HepG2 (cell line): ENCODE results near the gene FAM229B. TPM values are rescaled to one million over a fixed set of nuclear protein-coding genes. Genes with fewer than 3 reads are reported as not detected.

Experiments
- AHR ChIP-seq: IDR thresholded peaks from 2 replicates; pipeline ENCODE4 v1.6.1; 2018; ENCODE audit warnings: missing genetic modification reagents, missing compliant biosample characterization
- BCL3 ChIP-seq: sonication (generic); formaldehyde crosslinking; IDR thresholded peaks from 2 replicates; pipeline ENCODE4 v1.5.1; 2020; ENCODE audit warnings: mild to moderate bottlenecking, missing genetic modification reagents, moderate library complexity
- EED ChIP-seq: sonication (generic); formaldehyde crosslinking; IDR thresholded peaks from 2 replicates; pipeline ENCODE4 v1.5.0; 2020; ENCODE audit warnings: mild to moderate bottlenecking, missing genetic modification reagents
- NFYC ChIP-seq: IDR thresholded peaks from 2 replicates; pipeline ENCODE4 v1.6.1; 2016; ENCODE audit warnings: missing genetic modification reagents, missing compliant biosample characterization
- PHF20 ChIP-seq: sonication (generic); formaldehyde crosslinking; IDR thresholded peaks from 2 replicates; pipeline ENCODE4 v1.5.0; 2020; ENCODE audit warnings: mild to moderate bottlenecking, missing genetic modification reagents
- PTBP1 ChIP-seq: fragments of 200-400 bp; formaldehyde crosslinking; IDR thresholded peaks from 2 replicates; pipeline ENCODE4 v1.6.1; 2018; ENCODE audit warnings: low read length, low read depth; ENCODE audit not compliant: poor library complexity, severe bottlenecking
- SMC3 ChIP-seq: IDR thresholded peaks from 2 replicates; pipeline ENCODE4 v1.6.1; 2011; ENCODE audit warnings: low read length, improper control_type of control experiment
- TAF15 ChIP-seq: fragments of 200-400 bp; formaldehyde crosslinking; IDR thresholded peaks from one replicate; pipeline ENCODE4 v1.6.1; 2018; ENCODE audit warnings: mild to moderate bottlenecking, low read depth, low read length; ENCODE audit not compliant: poor library complexity, severe bottlenecking
- ZFY ChIP-seq: sonication (generic); formaldehyde crosslinking; IDR thresholded peaks from 2 replicates; pipeline ENCODE4 v1.4.0; 2020; ENCODE audit warnings: missing genetic modification reagents
- ZNF230 ChIP-seq: sonication (generic); formaldehyde crosslinking; IDR thresholded peaks from 2 replicates; pipeline ENCODE4 v1.4.0; 2020; ENCODE audit warnings: mild to moderate bottlenecking, missing genetic modification reagents
- ZNF280D ChIP-seq: sonication (generic); formaldehyde crosslinking; IDR thresholded peaks from 2 replicates; pipeline ENCODE4 v1.5.1; 2020; ENCODE audit warnings: mild to moderate bottlenecking, missing genetic modification reagents
- ZNF296 ChIP-seq: sonication (generic); formaldehyde crosslinking; conservative IDR thresholded peaks from 2 replicates; pipeline ENCODE4 v1.5.0; 2020; ENCODE audit warnings: mild to moderate bottlenecking, missing genetic modification reagents
- ZNF589 ChIP-seq: sonication (generic); formaldehyde crosslinking; conservative IDR thresholded peaks from 2 replicates; pipeline ENCODE4 v1.8.0; 2022; ENCODE audit warnings: mild to moderate bottlenecking, moderate library complexity, missing genetic modification reagents
- ZNF720 ChIP-seq: sonication (generic); formaldehyde crosslinking; IDR thresholded peaks from 2 replicates; pipeline ENCODE4 v1.4.0; 2020; ENCODE audit warnings: missing genetic modification reagents
- ZNF776 ChIP-seq: sonication (generic); formaldehyde crosslinking; IDR thresholded peaks from 2 replicates; pipeline ENCODE4 v1.4.0; 2020; ENCODE audit warnings: mild to moderate bottlenecking, missing genetic modification reagents
- ZSCAN20 ChIP-seq: sonication (generic); formaldehyde crosslinking; IDR thresholded peaks from 2 replicates; pipeline ENCODE4 v1.4.0; 2020; ENCODE audit warnings: missing genetic modification reagents, mild to moderate bottlenecking, borderline replicate concordance
- polyA plus RNA-seq, 8 experiments: library from polyadenylated mRNA; depleted of rRNA in 3 of 8; stranded (reverse) in 7 of 8; unstranded in 1 of 8; fragments of >200 nt; fragmentation: Illumina TruSeq in 4 of 8; extraction: Trizol in 4 of 8; gene quantifications; 2 replicates each; pipeline versions ENCODE4 v1.2.1 to v1.2.3, GENCODE V29; 2011 to 2016; ENCODE audit warnings: low read depth in 4 of 8, missing spikeins in 1 of 8, mixed read lengths in 1 of 8; ENCODE audit not compliant: insufficient read depth in 1 of 8
- total RNA-seq, 5 experiments: library from RNA; depleted of rRNA; stranded (reverse); fragments of >200 nt; fragmentation: Illumina TruSeq; extraction: Trizol; gene quantifications; 2 replicates each; pipeline ENCODE4 v1.2.3, GENCODE V29; 2016; ENCODE audit warnings: low read depth in 1 of 5
- TF ChIP-seq, protein P1 (sequence below): sonication (generic); formaldehyde crosslinking; IDR thresholded peaks from 2 replicates; pipeline ENCODE4 v1.5.0; 2020; ENCODE audit warnings: mild to moderate bottlenecking, missing genetic modification reagents
- TF ChIP-seq, protein P2 (sequence below): sonication (generic); formaldehyde crosslinking; conservative IDR thresholded peaks from 2 replicates; pipeline ENCODE4 v1.8.0; 2022; ENCODE audit warnings: missing genetic modification reagents

Gene FAM229B
- total and polyA plus RNA-seq, 2 of the 13 experiments (the other 11 are each of a cell fraction or from before 2014, with no cell fraction given): 11.3 to 19.5 TPM

DNA sequence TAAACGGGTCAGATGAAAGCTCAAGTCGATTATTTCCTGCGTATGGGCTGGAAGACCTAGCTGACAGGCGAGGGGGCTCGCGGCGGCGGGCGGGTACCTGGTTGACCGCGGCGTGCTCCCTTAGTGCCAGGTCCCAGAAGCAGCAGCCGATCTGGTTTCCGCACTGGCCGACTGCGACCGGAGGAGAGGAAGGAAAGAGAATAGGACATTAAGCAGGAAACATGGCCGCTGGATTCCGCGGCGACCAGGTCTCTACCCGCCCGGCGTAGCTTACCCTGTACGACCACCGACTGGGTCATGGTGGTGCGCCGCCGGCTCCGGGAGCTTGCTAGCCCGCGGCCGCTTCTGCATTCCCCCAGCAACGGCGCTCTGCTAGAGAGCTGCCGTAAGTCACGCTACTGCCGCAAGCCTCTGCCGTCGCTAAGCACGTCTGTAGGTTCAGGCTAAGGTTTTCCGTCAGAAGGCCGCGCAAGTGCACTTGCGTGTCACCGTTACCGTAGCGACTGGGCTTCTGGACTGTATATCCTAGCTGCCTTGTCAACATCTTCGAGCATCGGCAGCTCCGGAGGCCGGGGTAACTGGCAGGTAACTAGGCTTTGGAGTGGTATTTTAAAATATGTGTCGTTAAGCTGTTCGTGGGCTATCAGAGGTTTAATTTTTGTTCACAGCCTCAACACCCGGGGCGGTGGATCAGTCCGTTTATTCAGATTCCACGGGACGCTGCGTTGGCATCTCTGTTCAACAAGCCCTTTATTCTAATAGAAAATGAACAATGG lies at the start of gene FAM229B, which contains the start of gene TUBE1 (continued):
- TF ChIP-seq, protein P1, sequence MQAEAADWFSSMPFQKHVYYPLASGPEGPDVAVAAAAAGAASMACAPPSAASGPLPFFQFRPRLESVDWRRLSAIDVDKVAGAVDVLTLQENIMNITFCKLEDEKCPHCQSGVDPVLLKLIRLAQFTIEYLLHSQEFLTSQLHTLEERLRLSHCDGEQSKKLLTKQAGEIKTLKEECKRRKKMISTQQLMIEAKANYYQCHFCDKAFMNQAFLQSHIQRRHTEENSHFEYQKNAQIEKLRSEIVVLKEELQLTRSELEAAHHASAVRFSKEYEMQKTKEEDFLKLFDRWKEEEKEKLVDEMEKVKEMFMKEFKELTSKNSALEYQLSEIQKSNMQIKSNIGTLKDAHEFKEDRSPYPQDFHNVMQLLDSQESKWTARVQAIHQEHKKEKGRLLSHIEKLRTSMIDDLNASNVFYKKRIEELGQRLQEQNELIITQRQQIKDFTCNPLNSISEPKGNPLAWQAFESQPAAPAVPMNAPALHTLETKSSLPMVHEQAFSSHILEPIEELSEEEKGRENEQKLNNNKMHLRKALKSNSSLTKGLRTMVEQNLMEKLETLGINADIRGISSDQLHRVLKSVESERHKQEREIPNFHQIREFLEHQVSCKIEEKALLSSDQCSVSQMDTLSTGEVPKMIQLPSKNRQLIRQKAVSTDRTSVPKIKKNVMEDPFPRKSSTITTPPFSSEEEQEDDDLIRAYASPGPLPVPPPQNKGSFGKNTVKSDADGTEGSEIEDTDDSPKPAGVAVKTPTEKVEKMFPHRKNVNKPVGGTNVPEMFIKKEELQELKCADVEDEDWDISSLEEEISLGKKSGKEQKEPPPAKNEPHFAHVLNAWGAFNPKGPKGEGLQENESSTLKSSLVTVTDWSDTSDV (CRISPR knock-in tag): no peak
- TF ChIP-seq PTBP1 (no peak), AHR (CRISPR knock-in tag) (peak; percentile 78; the same call in 1 of the 2 replicates), ZNF280D (peak; percentile 76; the same call in 1 of the 2 replicates), ZNF230 (CRISPR knock-in tag) (peak; percentile 79), ZNF720 (no peak), BCL3 (CRISPR knock-in tag) (peak; percentile 86; the same call in 1 of the 2 replicates), ZNF776 (CRISPR knock-in tag) (no peak; the same call in 1 of the 2 replicates), ZSCAN20 (CRISPR knock-in tag) (0 out of 2 replicates have a peak, but pooled peaks have one; percentile 46), ZFY (CRISPR knock-in tag) (peak; percentile 90), TAF15 (peak; percentile 39), ZNF296 (CRISPR knock-in tag) (no peak), SMC3 (no peak), NFYC (CRISPR knock-in tag) (no peak), ZNF589 (CRISPR knock-in tag) (peak; percentile 51; the same call in 1 of the 2 replicates), EED (peak; percentile 92), PHF20 (CRISPR knock-in tag) (peak; percentile 89)
- TF ChIP-seq, protein P2, sequence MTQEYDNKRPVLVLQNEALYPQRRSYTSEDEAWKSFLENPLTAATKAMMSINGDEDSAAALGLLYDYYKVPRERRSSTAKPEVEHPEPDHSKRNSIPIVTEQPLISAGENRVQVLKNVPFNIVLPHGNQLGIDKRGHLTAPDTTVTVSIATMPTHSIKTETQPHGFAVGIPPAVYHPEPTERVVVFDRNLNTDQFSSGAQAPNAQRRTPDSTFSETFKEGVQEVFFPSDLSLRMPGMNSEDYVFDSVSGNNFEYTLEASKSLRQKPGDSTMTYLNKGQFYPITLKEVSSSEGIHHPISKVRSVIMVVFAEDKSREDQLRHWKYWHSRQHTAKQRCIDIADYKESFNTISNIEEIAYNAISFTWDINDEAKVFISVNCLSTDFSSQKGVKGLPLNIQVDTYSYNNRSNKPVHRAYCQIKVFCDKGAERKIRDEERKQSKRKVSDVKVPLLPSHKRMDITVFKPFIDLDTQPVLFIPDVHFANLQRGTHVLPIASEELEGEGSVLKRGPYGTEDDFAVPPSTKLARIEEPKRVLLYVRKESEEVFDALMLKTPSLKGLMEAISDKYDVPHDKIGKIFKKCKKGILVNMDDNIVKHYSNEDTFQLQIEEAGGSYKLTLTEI (CRISPR knock-in tag): no peak
